Measurements from ENCODE around the gene AOAH. TPM values are rescaled to one million over a fixed set of nuclear protein-coding genes. Genes with fewer than 3 reads are reported as not detected.

The AOAH gene
- total RNA-seq, 2 donors from 2014 or later = 2.5 to 7.2 TPM

GRCh38 chr7:36752026-36752711, 27.9 kb upstream of the AOAH start:
- no peaks in the 10 kb centered on the region for H3K36me3 ChIP-seq
- no peak for DNase-seq (ENCODE audit: low spot score)
- H3K9me3 ChIP-seq = no peaks in the 10 kb centered on the region
- H3K4me1 ChIP-seq = no peaks in the 10 kb centered on the region
- no peak overlapping the region for H3K4me3 ChIP-seq
- no peak for TF ChIP-seq CTCF (IDR thresholded peaks at IDR 0.05)
- no peak overlapping the region for H3K27ac ChIP-seq
- no peaks in the 10 kb centered on the region for H3K27me3 ChIP-seq

- DNase-seq (ENCODE audit: low spot score) = no peak
- H3K36me3 ChIP-seq = no peaks in the 10 kb centered on the region
- no peak overlapping the region for H3K27ac ChIP-seq
- TF ChIP-seq CTCF (IDR thresholded peaks at IDR 0.05) = no peak
- no peaks in the 10 kb centered on the region for H3K4me1 ChIP-seq
- H3K27me3 ChIP-seq = no peaks in the 10 kb centered on the region
- H3K9me3 ChIP-seq = no peaks in the 10 kb centered on the region
- H3K4me3 ChIP-seq = no peak overlapping the region
Observed at GRCh38 chr7:36750451-36750850, 26.2 kb upstream of the AOAH start.

GRCh38 chr7:36749282-36749960, 25.1 kb upstream of the AOAH start:
- Histone ChIP-seq H3K36me3 (no peaks in the 10 kb centered on the region), H3K27ac (no peak overlapping the region), H3K4me1 (no peaks in the 10 kb centered on the region), H3K4me3 (no peak overlapping the region), H3K27me3 (no peaks in the 10 kb centered on the region), H3K9me3 (no peaks in the 10 kb centered on the region)
- no peak for DNase-seq (ENCODE audit: low spot score)
- no peak for TF ChIP-seq CTCF (IDR thresholded peaks at IDR 0.05)

- H3K9me3 ChIP-seq = peaks cover 0 to 4% of the 10 kb centered on the region in 2 donors
- TF ChIP-seq CTCF (IDR thresholded peaks at IDR 0.05) = no peak
- H3K4me1 ChIP-seq = no peaks in the 10 kb centered on the region
- H3K27ac ChIP-seq = no peak overlapping the region
- no peak for DNase-seq (ENCODE audit: low spot score)
- no peak overlapping the region for H3K4me3 ChIP-seq
- no peaks in the 10 kb centered on the region for H3K27me3 ChIP-seq
- H3K36me3 ChIP-seq = no peaks in the 10 kb centered on the region
Observed at GRCh38 chr7:36748017-36748487, 23.8 kb upstream of the AOAH start.

- H3K4me1 ChIP-seq = no peaks in the 10 kb centered on the region
- H3K36me3 ChIP-seq = no peaks in the 10 kb centered on the region
- TF ChIP-seq CTCF (IDR thresholded peaks at IDR 0.05) = no peak
- H3K9me3 ChIP-seq = peaks cover 0 to 4% of the 10 kb centered on the region in 2 donors
- DNase-seq (ENCODE audit: low spot score) = no peak
- no peaks in the 10 kb centered on the region for H3K27me3 ChIP-seq
- H3K27ac ChIP-seq = no peak overlapping the region
- H3K4me3 ChIP-seq = no peak overlapping the region
Observed at GRCh38 chr7:36747280-36748016, 23.2 kb upstream of the AOAH start.
